ENCODE data around the gene ATOSA. TPM values are rescaled to one million over a fixed set of nuclear protein-coding genes. Genes with fewer than 3 reads are reported as not detected.
A peak's percentile ranks its signal among the peaks of the same experiment; 100 is the strongest.

ATOSA gene
- total RNA-seq, 2 donors from 2014 or later, result 46.4 to 59.0 TPM

DNA sequence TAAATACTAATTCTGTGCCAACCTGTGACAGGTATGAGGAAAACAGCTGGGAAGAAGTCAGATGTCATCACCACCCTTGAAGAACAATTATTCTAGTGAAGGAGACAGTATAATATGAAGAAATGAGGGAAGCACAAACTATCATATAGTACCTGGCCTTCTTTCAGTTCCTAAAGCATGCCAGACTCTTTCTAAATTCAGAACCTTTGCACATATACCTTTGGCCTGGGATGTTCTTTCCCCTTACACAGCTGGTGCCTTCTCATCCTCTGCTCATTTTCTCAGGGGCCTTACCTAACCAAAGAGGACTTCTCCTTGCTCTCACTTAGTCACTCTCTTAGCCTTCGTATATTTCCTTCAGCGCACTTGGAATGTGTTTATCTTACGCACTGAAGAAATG, 19.0 kb downstream of the ATOSA start:
- DNase-seq, result no peak
- no peak for ATAC-seq
- intact Hi-C loops (cut with DNase I, micrococcal nuclease), result no loop called here

DNA sequence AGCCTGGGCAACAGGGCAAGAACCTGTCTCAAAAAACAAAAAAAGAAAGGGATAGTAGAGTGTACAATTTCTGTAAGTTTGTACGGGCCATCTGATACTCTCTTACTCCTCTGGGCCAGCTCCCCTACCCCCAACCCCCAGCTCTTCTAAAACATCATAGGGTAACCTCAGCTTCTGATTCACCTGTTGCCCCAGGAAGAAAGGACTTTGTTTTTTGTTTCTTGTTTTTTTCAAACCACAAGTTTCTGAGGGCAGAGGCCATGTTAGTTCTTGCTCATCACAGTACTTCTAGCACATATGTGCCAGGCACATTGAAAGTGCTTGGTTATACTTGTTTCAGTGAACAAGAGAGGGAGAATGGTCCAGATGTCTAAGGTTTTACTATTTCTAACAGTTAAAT, 20.2 kb downstream of the ATOSA start:
- DNase-seq (no peak), ATAC-seq (no peak)
- intact Hi-C loops (cut with DNase I, micrococcal nuclease), result loop anchor here in 1 of 2 donors (5.0 kb wide), 1 partner anchor 73 kb away; no protein-coding TSS in a partner anchor

DNA sequence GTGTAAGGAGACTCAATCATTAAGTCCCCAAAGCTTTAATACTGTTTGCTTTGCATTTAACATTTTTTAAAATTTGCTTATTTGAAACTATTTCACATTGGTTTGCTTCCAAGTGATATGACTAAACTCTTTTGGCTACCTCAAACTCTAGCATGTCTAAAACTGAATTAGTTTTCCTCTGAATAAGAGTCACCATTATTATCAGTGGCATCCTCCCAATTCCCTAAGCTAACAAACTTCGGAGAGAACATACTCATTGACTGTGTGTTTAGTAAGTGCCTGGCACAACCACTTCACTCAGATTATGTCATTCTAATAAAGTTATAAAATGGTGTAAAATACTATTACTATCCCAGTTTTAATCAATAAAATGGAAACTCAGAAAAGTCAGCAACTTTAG, 21.9 kb downstream of the ATOSA start:
- intact Hi-C loops (cut with DNase I, micrococcal nuclease), result loop anchor here in 1 of 2 donors (5.0 kb wide), 1 partner anchor 75 kb away; no protein-coding TSS in a partner anchor
- ATAC-seq (no peak), DNase-seq (no peak)

- intact Hi-C loops (cut with DNase I, micrococcal nuclease), result loop anchor here in 1 of 2 donors (5.0 kb wide), 1 partner anchor 76 kb away; no protein-coding TSS in a partner anchor
- DNase-seq (no peak), ATAC-seq (no peak)
These were observed 22.8 kb downstream of the ATOSA start for GRCh38 chr15:52656412-52656811.

GRCh38 chr15:52653431-52653964, 25.7 kb downstream of the ATOSA start:
- intact Hi-C loops (cut with DNase I, micrococcal nuclease), result no loop called here
- no peak for DNase-seq
- ATAC-seq, result peak; percentile 70

DNA sequence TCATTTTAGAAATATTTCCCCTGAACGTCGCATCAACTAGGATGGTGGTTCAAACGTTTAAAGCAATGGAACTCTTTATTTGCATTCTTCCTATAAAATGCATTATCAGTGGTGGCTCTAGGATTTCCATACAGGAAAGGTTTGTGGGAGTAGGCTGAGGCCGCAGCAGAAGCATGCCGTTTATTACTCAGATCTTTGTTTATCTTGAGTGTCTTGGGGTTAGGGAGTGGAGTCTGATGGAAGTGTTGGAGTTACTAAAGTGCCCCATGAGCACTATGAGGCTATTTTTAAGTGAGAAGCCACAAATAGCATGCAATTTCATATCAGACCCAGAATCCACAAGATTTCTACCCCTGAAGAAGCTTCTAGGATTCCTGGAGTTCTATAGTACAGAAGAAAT, 26.2 kb downstream of the ATOSA start:
- intact Hi-C loops (cut with DNase I, micrococcal nuclease), result no loop called here
- peak; percentile 84 for ATAC-seq
- DNase-seq, result peak in 1 of 2 donors; percentile 48

DNA sequence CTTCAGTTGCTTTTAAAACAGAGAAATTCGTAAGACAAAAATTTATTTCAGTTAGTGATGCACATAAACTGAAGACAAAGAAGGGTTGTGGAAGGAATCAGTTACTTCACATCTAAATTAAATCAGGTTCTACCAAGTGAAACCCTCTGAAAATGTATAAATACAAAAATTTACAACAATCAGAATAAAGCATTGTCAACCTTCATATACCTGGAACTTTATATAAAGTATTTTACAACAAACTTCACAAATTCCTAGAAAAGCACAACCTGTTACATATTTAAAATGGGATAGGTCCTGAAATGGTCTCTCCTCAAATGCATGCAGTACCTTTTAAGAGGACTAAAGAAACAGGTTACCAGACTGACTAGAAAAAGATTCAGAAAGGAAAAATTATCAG, 26.9 kb downstream of the ATOSA start:
- ATAC-seq (no peak), DNase-seq (no peak)
- intact Hi-C loops (cut with DNase I, micrococcal nuclease), result no loop called here

DNA sequence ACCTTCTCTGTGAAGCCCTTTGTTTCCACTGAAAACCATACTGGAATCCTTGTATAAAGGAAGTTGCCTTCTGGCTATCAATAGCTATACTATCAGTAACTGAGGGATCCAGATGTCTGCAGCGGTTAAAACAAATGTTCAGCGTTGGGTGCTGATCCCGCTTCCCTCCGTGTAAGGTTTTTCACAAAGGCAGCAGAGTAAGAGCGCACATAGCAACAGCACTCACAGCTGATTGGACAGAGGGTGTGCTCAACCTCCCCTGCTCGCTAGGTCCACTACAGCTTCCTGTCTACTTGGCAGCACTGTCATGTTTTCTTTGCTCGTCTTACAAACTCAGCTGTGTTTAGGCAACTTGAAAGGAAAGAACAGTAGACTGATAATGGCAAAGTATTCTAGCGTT, 27.3 kb downstream of the ATOSA start:
- intact Hi-C loops (cut with DNase I, micrococcal nuclease), result no loop called here
- DNase-seq (peak; percentile 48 to 76), ATAC-seq (peak; percentile 92)

DNA sequence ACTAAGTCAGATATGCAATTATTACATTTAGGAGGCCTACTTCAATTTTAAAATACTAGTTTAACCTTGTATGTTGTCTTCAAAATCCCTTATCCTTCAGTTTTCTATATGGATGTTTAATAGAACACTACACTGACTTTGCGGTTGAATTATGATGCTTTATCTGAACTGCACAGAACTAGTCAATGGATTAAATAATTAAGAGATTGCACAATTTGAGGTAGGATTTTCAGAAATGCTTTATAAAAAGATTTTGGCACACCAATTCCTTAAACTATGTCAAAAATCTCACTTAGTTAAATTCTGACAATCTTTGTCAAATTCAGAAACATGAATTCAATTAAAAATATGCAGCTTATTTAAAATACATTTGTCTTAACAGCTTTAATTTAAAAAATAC, 28.1 kb downstream of the ATOSA start:
- intact Hi-C loops (cut with DNase I, micrococcal nuclease), result no loop called here
- DNase-seq (no peak), ATAC-seq (no peak)

- DNase-seq (no peak), ATAC-seq (no peak)
- intact Hi-C loops (cut with DNase I, micrococcal nuclease), result no loop called here
These were observed 29.5 kb downstream of the ATOSA start for GRCh38 chr15:52649686-52650085.

DNA sequence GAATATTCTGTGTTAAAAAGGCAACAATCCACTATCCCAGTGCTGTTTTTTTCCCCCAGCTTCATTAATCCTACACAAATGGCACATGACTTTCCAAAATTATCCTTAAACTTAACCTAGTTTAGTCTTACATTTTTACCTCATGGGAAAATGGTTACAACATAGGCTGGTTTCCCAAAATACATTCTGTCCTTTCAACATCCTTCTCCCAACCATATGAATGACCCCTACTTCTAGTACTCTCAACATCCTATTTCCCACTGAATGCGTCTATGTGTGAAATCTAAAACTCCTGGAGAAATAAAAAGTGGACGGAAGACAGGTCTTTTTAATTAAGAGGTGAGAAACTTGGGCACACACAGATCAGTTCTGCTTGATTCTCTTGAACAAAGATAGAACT, 33.3 kb downstream of the ATOSA start:
- intact Hi-C loops (cut with DNase I, micrococcal nuclease), result no loop called here
- no peak for DNase-seq
- no peak for ATAC-seq

DNA sequence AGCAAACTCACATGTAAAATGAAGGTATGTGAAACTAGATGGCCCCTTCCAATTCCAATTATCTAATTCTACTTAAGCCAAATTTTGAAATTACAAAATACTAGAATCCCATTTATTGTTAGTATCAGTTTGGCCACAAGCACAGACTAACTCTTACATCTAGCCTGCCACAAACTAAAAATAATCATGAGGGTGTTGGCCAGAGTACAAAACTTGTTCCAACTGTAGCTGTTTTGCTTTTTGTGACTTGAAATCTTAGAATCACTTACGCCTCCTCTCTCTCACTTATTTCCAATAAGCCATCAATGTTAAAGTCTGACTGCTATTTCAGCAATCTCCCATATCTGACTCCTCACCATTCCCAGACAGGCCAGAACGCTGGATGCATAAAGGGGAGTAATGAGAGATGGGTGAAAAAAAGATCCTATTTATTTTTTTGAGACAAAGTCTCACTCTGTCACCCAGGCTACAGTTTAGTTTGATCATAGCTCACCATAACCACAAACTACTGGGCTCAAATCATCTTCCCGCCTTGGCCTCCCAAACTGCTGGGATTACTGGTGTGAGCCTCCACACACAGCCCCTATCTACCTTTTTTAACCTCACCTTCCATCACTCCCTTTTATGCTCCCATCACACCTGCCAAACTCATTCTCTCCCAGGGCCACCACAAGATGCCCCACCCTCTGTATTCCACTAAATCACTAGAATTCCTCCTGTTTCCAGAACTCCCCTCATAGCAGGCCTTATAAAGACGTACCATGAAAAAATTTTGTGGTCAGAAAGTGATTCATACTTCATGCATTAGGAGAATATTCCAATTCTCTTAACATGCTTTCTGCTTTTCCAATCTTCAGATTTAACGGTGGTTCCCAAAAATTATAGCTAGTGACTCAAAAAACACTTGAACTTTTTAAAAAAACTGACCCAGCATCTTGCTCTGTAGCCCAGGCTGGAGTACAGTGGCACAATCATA, 36.5 kb downstream of the ATOSA start:
- ATAC-seq (no peak), DNase-seq (no peak)

GRCh38 chr15:52636459-52636858, 42.7 kb downstream of the ATOSA start:
- intact Hi-C loops (cut with DNase I, micrococcal nuclease), result no loop called here
- DNase-seq, result no peak
- no peak for ATAC-seq

More for the DNA sequence above, 36.5 kb downstream of the ATOSA start:
- intact Hi-C loops (cut with DNase I, micrococcal nuclease), result no loop called here

DNA sequence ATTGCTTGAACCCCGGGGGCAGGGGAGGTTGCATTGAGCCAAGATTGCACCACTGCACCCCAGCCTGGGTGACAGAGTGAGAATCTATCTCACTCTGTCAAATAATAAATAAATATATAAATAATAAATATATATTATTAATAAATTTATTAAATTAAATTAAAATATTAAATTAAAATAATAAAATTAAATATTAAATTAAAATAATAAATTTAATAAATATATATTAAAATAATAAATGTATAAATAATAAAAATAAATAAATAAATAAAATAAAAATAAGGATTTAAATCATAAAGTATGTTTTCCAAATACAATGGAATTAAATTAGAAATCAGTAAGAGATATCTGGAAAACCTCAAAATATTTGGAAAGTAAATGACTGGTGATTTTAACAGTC, 43.3 kb downstream of the ATOSA start:
- intact Hi-C loops (cut with DNase I, micrococcal nuclease), result no loop called here
- DNase-seq (no peak), ATAC-seq (no peak)

Other genes with a start within 250 kb of the ATOSA start
- 1 to 10 TPM; 5.9 to 7.9 TPM for gene MYO5A, start 150.5 kb downstream of the ATOSA start, total RNA-seq
- gene ARPP19, start 110.4 kb downstream of the ATOSA start, total RNA-seq, result 10 to 100 TPM; 86.5 to 99.5 TPM
- gene ONECUT1, start 110.9 kb upstream of the ATOSA start, total RNA-seq, result not detected